Panc1 (cell line): ENCODE data around the gene CACNA1A. TPM values are rescaled to one million over a fixed set of nuclear protein-coding genes. Genes with fewer than 3 reads are reported as not detected.

ENCODE experiments used
- ATAC-seq: fragments of 200-7000 bp; cut with Tn5 transposase; 2 replicates; pipeline ENCODE4 v1.9.1; 2020; ENCODE audit warnings: mild to moderate bottlenecking, moderate library complexity
- BruUV-seq: library from RNA; stranded (reverse); fragments of 400-500 nt; replicated peaks from 2 replicates; lab custom pipeline; 2021; lab: Mats Ljungman, UMichigan
- CTCF ChIA-PET: fragments of 300-600 bp; sonication (Branson Sonifier 250); formaldehyde crosslinking; loops from one replicate; lab custom pipeline; 2022; ENCODE audit warnings: antibody characterized with exemption; lab: Charles Lee
- POLR2A ChIA-PET: fragments of 300-600 bp; sonication (Branson Sonifier 250); formaldehyde crosslinking; loops from one replicate; lab custom pipeline; 2022; ENCODE audit warnings: antibody characterized with exemption; lab: Charles Lee
- DNase-seq: peaks from one replicate; pipeline ENCODE4 v3.0.0-alpha.2; 2010; ENCODE audit warnings: low read depth, low spot score
- H3K27ac ChIP-seq: 2 replicates; pipeline ENCODE4 v1.5.1; 2011; ENCODE audit warnings: mild to moderate bottlenecking, low read length, inconsistent platforms
- H3K27me3 ChIP-seq: fragments of 200-500 bp; sonication (Bioruptor generic); 2 replicates; pipeline ENCODE4 v1.6.0; 2014; ENCODE audit warnings: low read length, inconsistent platforms; ENCODE audit not compliant: control insufficient read depth, insufficient read depth
- H3K36me3 ChIP-seq: fragments of 200-500 bp; sonication (Bioruptor generic); 2 replicates; pipeline ENCODE4 v1.5.1; 2014; ENCODE audit warnings: inconsistent platforms, mild to moderate bottlenecking, low read length, moderate library complexity; ENCODE audit not compliant: control insufficient read depth, insufficient read depth
- H3K4me1 ChIP-seq: 2 replicates; pipeline ENCODE4 v1.5.1; 2011; ENCODE audit warnings: inconsistent platforms, mild to moderate bottlenecking, low read length, moderate library complexity; ENCODE audit not compliant: control insufficient read depth, insufficient read depth
- H3K4me3 ChIP-seq, 2 experiments: 2 replicates each; pipeline ENCODE4 v1.5.1; 2011 to 2012; ENCODE audit warnings: low read depth in 2 of 2, low read length in 2 of 2, mild to moderate bottlenecking in 2 of 2, inconsistent platforms in 1 of 2, moderate library complexity in 1 of 2
- H3K9me3 ChIP-seq: fragments of 200-500 bp; sonication (Bioruptor generic); 2 replicates; pipeline ENCODE4 v1.5.1; 2014; ENCODE audit warnings: low read depth, mild to moderate bottlenecking, inconsistent platforms, low read length, moderate library complexity; ENCODE audit not compliant: control insufficient read depth, insufficient read depth
- POLR2AphosphoS5 ChIP-seq: IDR thresholded peaks from 2 replicates; pipeline ENCODE4 v1.6.1; 2012; ENCODE audit warnings: mild to moderate bottlenecking, low read depth, low read length, moderate library complexity
- SIN3A ChIP-seq: IDR thresholded peaks from 2 replicates; pipeline ENCODE4 v1.6.1; 2012; ENCODE audit warnings: low read depth, mild to moderate bottlenecking, low read length, moderate library complexity, borderline replicate concordance; ENCODE audit not compliant: insufficient read depth
- TCF7L2 ChIP-seq: IDR thresholded peaks from 2 replicates; pipeline ENCODE4 v1.6.1; 2011; ENCODE audit warnings: mild to moderate bottlenecking, low read depth, low read length, inconsistent platforms
- in situ Hi-C: cut with HindIII; loops from 2 replicates; pipeline ENCODE4 v1.10.0; 2016; ENCODE audit warnings: low sequenced_read_pairs, low pct_unique_long_range_greater_than_20kb
- intact Hi-C: fragments of 100-400 bp; cut with micrococcal nuclease; formaldehyde crosslinking; loops from one replicate; pipeline ENCODE4 v1.10.0; 2022; ENCODE audit not compliant: unreplicated experiment
- total RNA-seq: library from RNA; stranded (reverse); gene quantifications from one replicate; pipeline ENCODE4 v1.2.1, GENCODE V29; 2021; ENCODE audit not compliant: unreplicated experiment
- TF ChIP-seq, protein P1 (sequence below), 2 experiments: IDR thresholded peaks; 2 replicates each; pipeline ENCODE4 v1.6.1; 2011 to 2012; ENCODE audit warnings: low read depth in 2 of 2, control low read depth in 1 of 2, low read length in 1 of 2, mild to moderate bottlenecking in 1 of 2, moderate library complexity in 1 of 2; ENCODE audit not compliant: insufficient read depth in 1 of 2
- TF ChIP-seq, protein P2 (sequence below): fragments of 450-650 bp; IDR thresholded peaks from 2 replicates; pipeline ENCODE4 v1.5.1; 2017; ENCODE audit warnings: mild to moderate bottlenecking

Gene CACNA1A
- total RNA-seq, 1 experiment from 2014 or later = 0.51 TPM

DNA sequence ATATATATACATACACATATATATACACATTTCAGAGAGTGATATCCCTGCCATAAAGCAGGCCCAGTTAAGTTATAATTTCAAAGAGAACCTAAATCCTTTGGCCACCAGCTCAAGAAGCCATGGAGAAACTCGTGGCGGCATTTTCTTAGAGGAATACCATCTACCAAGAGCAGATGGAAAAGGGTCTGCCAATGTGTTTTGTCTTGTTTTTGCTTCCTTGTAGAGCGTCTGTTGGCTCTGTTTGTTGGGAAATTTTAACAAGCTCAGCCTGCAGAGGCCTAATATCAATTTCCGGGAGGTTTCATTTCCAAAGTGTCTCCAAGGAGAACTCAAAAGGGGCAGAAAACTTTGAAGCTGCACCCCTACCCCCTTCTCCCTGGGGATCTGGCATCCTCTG, 215.5 kb downstream of the CACNA1A start:
- Histone ChIP-seq H3K4me3 (no peak overlapping the region), H3K27me3 (no peaks in the 10 kb centered on the region), H3K27ac (no peak overlapping the region), H3K36me3 (no peaks in the 10 kb centered on the region), H3K4me1 (no peaks in the 10 kb centered on the region), H3K9me3 (no peaks in the 10 kb centered on the region)
- intact Hi-C loops (no loop called here), in situ Hi-C loops (no loop called here)
- TF ChIP-seq, protein P1, sequence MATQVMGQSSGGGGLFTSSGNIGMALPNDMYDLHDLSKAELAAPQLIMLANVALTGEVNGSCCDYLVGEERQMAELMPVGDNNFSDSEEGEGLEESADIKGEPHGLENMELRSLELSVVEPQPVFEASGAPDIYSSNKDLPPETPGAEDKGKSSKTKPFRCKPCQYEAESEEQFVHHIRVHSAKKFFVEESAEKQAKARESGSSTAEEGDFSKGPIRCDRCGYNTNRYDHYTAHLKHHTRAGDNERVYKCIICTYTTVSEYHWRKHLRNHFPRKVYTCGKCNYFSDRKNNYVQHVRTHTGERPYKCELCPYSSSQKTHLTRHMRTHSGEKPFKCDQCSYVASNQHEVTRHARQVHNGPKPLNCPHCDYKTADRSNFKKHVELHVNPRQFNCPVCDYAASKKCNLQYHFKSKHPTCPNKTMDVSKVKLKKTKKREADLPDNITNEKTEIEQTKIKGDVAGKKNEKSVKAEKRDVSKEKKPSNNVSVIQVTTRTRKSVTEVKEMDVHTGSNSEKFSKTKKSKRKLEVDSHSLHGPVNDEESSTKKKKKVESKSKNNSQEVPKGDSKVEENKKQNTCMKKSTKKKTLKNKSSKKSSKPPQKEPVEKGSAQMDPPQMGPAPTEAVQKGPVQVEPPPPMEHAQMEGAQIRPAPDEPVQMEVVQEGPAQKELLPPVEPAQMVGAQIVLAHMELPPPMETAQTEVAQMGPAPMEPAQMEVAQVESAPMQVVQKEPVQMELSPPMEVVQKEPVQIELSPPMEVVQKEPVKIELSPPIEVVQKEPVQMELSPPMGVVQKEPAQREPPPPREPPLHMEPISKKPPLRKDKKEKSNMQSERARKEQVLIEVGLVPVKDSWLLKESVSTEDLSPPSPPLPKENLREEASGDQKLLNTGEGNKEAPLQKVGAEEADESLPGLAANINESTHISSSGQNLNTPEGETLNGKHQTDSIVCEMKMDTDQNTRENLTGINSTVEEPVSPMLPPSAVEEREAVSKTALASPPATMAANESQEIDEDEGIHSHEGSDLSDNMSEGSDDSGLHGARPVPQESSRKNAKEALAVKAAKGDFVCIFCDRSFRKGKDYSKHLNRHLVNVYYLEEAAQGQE (IDR thresholded peaks at IDR 0.05; ENCODE audit: insufficient read depth in 1 of 2, low read depth in 2 of 2, low read length in 1 of 2) = no peak
- no peak for TF ChIP-seq SIN3A
- no peak for TF ChIP-seq TCF7L2
- TF ChIP-seq, protein P2, sequence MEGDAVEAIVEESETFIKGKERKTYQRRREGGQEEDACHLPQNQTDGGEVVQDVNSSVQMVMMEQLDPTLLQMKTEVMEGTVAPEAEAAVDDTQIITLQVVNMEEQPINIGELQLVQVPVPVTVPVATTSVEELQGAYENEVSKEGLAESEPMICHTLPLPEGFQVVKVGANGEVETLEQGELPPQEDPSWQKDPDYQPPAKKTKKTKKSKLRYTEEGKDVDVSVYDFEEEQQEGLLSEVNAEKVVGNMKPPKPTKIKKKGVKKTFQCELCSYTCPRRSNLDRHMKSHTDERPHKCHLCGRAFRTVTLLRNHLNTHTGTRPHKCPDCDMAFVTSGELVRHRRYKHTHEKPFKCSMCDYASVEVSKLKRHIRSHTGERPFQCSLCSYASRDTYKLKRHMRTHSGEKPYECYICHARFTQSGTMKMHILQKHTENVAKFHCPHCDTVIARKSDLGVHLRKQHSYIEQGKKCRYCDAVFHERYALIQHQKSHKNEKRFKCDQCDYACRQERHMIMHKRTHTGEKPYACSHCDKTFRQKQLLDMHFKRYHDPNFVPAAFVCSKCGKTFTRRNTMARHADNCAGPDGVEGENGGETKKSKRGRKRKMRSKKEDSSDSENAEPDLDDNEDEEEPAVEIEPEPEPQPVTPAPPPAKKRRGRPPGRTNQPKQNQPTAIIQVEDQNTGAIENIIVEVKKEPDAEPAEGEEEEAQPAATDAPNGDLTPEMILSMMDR = no peak
- TF ChIP-seq POLR2AphosphoS5 = no peak
- ATAC-seq (no peak), DNase-seq (no peak)
- POLR2A ChIA-PET = no interaction called here
- CTCF ChIA-PET = no interaction called here
- no TSS peak for BruUV-seq

DNA sequence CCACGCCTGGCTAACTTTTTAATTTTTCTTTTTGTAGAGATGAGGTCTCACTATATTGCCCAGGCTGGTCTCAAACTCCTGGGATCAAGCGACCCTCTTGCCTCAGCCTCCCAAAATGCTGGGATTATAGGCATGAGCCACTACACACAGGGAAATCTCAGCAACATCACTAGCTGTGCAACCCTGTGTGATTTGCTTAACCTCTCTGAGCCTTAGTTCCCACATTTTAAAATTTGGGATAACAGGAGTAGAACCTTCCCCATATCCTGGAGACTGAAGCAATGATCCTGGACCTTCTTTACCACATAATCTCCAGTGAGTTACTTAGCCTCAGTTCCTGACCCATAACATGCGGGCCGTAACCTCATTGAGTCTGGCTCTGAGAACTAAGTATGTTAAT, 217.0 kb downstream of the CACNA1A start:
- no peak for DNase-seq
- no peaks in the 10 kb centered on the region for H3K9me3 ChIP-seq
- no peaks in the 10 kb centered on the region for H3K27me3 ChIP-seq
- ChIA-PET CTCF (no interaction called here), POLR2A (no interaction called here)
- in situ Hi-C loops (no loop called here), intact Hi-C loops (no loop called here)
- no peaks in the 10 kb centered on the region for H3K36me3 ChIP-seq
- no peak for ATAC-seq
- no peak overlapping the region for H3K27ac ChIP-seq
- no TSS peak for BruUV-seq
- no peak overlapping the region for H3K4me3 ChIP-seq
- TF ChIP-seq, protein P2 = no peak
- TF ChIP-seq TCF7L2 (no peak), POLR2AphosphoS5 (no peak), SIN3A (no peak)
- TF ChIP-seq, protein P1 (IDR thresholded peaks at IDR 0.05; ENCODE audit: insufficient read depth in 1 of 2, low read depth in 2 of 2, low read length in 1 of 2) = no peak
- no peaks in the 10 kb centered on the region for H3K4me1 ChIP-seq
